Brain microvascular endothelial cell (primary cell): ENCODE measurements around the gene TCAF1.

Experiments used
- DNase-seq: peaks from one replicate; pipeline ENCODE4 v3.0.0-alpha.2; 2020
- H3K27ac ChIP-seq: fragments of 250-450 bp; sonication (Bioruptor Pico); 2 replicates; pipeline ENCODE4 v1.5.1; 2020; ENCODE audit warnings: mild to moderate bottlenecking, moderate library complexity
- H3K27me3 ChIP-seq: fragments of 250-450 bp; sonication (Bioruptor Pico); replicated peaks from 2 replicates; pipeline ENCODE4 v1.5.1; 2020; ENCODE audit warnings: mild to moderate bottlenecking
- H3K36me3 ChIP-seq: fragments of 250-450 bp; sonication (Bioruptor Pico); replicated peaks from 2 replicates; pipeline ENCODE4 v1.5.1; 2020; ENCODE audit warnings: mild to moderate bottlenecking
- H3K4me3 ChIP-seq: 2 replicates; pipeline ENCODE4 v1.5.1; 2011; ENCODE audit warnings: low read depth, mild to moderate bottlenecking, control low read depth, low read length, moderate library complexity
- in situ Hi-C: cut with HindIII; loops from 2 replicates; pipeline ENCODE4 v1.10.0; 2017; ENCODE audit warnings: low sequenced_read_pairs, low pct_ligation_motif_present
- TF ChIP-seq, protein P1 (sequence below): IDR thresholded peaks from 2 replicates; pipeline ENCODE4 v1.5.1; 2011; ENCODE audit warnings: low read depth, mild to moderate bottlenecking, moderate library complexity, low read length, control low read depth, inconsistent platforms; ENCODE audit errors: missing control alignments

TCAF1 gene

GRCh38 chr7:143886826-143887477 lies 15.0 kb downstream of the TCAF1 start:
- no peak for DNase-seq
- in situ Hi-C loops = no loop called here

GRCh38 chr7:143885951-143886350 lies 16.0 kb downstream of the TCAF1 start:
- in situ Hi-C loops = no loop called here
- no peak overlapping the region for H3K27ac ChIP-seq
- H3K27me3 ChIP-seq = no peaks in the 10 kb centered on the region
- TF ChIP-seq, protein P1, sequence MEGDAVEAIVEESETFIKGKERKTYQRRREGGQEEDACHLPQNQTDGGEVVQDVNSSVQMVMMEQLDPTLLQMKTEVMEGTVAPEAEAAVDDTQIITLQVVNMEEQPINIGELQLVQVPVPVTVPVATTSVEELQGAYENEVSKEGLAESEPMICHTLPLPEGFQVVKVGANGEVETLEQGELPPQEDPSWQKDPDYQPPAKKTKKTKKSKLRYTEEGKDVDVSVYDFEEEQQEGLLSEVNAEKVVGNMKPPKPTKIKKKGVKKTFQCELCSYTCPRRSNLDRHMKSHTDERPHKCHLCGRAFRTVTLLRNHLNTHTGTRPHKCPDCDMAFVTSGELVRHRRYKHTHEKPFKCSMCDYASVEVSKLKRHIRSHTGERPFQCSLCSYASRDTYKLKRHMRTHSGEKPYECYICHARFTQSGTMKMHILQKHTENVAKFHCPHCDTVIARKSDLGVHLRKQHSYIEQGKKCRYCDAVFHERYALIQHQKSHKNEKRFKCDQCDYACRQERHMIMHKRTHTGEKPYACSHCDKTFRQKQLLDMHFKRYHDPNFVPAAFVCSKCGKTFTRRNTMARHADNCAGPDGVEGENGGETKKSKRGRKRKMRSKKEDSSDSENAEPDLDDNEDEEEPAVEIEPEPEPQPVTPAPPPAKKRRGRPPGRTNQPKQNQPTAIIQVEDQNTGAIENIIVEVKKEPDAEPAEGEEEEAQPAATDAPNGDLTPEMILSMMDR = no peak
- no peaks in the 10 kb centered on the region for H3K36me3 ChIP-seq
- no peak for DNase-seq
- H3K4me3 ChIP-seq = no peak overlapping the region

More at GRCh38 chr7:143886826-143887477, 15.0 kb downstream of the TCAF1 start:
- Histone ChIP-seq H3K27me3 (no peaks in the 10 kb centered on the region), H3K36me3 (no peaks in the 10 kb centered on the region), H3K4me3 (no peak overlapping the region), H3K27ac (no peak overlapping the region)
- TF ChIP-seq, protein P1 = no peak

DNA sequence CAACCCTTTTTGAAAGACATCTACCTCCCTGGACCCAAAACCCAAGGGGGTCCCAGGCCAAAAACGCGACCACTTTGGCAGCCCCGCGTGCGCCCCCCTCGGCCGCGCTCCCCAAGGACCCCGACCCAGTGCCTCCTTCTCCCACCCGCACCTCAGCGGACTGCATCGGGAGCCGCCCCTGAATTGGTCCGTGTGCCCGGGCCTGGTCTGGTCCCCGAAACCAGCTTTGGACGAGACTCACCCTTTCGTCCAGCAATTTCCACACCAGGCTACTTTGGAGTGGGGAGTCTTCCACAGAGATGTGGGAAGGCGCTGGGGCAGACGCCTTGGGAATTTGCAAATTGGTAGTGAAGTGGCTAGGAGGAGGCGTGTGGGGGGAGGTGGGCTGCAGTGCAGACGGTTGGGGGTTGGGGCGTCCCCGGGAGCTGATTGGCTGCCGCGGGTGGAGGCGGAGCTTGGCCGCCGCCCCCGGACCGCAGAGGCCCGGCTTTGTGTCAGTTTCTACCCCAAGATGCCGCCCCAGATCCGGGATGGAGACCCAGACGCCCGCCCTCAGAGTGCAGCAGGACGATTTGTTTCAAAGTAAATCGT lies 16.9 kb downstream of the TCAF1 start:
- in situ Hi-C loops = no loop called here
- DNase-seq = peak; percentile 72
- Histone ChIP-seq H3K36me3 (no peaks in the 10 kb centered on the region), H3K27ac (peak overlapping the region; percentile 46), H3K27me3 (no peaks in the 10 kb centered on the region), H3K4me3 (peak overlapping the region; percentile 83)
- TF ChIP-seq, protein P1 = no peak

DNA sequence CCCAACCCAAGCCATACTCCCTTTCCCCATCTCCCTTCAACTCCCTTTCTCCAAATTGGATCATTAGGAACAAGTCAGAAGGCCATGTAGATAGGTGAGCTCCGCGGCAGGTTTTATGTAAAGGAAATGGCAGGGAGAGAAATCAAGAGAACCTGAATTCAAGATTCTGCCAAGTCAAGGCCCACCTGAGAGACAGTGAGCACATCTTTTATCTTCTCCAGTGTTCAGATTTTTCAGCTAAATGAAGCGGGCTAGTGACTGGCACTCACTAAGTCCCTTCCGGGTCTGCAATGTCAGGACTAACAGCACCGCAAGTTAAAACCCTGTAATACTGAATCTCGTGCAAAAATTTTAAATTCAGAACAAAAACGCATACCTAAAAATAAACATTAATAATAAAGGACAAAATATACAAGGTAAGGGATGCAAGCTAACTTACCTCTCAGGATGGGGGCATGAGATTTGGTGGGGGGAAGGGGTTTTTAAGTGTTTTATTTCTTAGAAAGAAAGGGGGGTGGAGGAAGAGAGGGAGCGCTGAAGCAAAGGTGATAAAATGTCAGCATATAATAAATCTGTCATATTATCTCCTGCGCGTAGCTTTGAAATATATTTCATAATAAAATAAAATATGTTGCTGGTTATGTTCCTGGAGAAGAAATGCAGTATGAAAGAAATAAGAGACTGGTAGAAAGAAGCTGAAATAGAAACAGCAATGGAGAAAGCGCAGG lies 17.6 kb downstream of the TCAF1 start:
- H3K4me3 ChIP-seq = peak overlapping the region; percentile 83
- peak overlapping the region; percentile 46 for H3K27ac ChIP-seq
- no peaks in the 10 kb centered on the region for H3K27me3 ChIP-seq
- no peaks in the 10 kb centered on the region for H3K36me3 ChIP-seq
- no peak for DNase-seq
- in situ Hi-C loops = no loop called here
- TF ChIP-seq, protein P1 = no peak

DNA sequence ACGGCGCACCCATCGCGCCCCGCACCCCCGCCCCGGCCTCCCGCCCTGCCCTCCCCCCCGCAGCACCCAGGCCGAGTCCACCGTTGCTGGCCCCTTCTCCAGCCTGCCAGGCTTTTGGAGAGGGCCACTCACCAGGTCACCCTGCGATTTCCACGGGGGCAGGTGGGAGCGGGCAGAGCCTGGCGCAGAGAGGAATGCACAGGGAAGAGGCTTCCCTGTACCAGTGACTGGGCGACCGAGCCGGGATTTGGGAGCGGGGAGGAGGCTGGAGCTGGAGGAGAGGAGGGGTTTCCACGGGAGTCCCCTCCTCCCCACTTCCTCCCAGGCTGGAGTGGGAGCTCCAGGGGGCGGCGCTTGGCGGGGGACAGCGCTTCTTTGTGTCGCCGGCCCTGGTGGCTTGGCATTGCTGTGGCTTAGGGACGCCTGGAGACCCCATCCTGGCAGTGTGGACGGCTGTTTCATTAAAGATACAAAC lies 19.3 kb downstream of the TCAF1 start:
- H3K27me3 ChIP-seq = no peaks in the 10 kb centered on the region
- DNase-seq = peak; percentile 22
- H3K36me3 ChIP-seq = no peaks in the 10 kb centered on the region
- H3K4me3 ChIP-seq = peak overlapping the region; percentile 78
- peak overlapping the region; percentile 17 for H3K27ac ChIP-seq
- in situ Hi-C loops = no loop called here
- TF ChIP-seq, protein P1 = peak; percentile 4
